Skin of body (tissue), 2 donors: ENCODE results near the gene CNGA2. TPM values are rescaled to one million over a fixed set of nuclear protein-coding genes. Genes with fewer than 3 reads are reported as not detected.

ENCODE experiments used
- DNase-seq: peaks from one replicate; lab custom pipeline; 2025; lab: John Stamatoyannopoulos, UW
- total RNA-seq: library from RNA; depleted of rRNA; stranded (reverse); fragments of >200 nt; gene quantifications from one replicate; pipeline ENCODE4 v1.2.3, GENCODE V29; 2014

Gene CNGA2
- total RNA-seq, 1 donor from 2014 or later = not detected

DNA sequence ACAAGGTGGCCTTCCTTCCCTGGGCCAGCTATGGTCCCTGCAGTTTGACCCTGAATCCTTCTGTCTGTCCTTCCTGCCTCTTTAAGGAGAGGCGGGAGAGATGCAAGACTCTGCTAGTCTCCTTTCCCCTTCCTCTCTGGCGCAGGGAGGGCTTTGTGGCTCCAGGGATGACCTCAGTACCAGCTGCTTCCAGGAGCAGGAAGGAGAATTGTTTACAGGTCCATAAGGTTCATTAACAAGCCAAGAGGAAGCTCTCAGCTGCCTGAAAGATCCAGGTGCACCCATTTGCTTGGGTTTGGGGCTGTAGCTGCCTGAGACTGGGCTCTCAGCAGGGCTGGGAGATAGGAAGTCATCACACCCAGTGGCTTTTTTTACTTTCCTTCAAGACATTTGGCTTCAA, 22.8 kb upstream of the CNGA2 start:
- DNase-seq = peak; percentile 7

DNA sequence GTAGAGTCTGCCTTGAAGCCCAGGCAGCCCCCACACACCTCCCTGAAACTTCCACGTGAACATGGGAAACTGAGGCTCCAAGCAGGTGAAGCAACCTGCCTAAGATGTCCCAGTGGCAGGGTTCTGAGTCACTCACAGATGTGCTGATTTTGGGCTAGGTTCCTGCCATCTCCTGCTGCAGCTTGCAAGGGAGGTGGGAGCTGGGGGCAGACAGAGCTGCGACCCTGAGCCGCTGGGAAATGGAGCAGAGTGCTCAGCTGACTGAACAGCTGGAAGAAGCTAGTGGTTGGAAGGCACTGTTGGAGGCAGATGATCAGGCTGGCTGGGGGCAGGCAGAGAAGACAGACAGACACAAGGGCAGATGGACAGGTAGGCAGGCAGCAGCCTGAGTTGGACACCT, 22.3 kb upstream of the CNGA2 start:
- DNase-seq = no peak

DNA sequence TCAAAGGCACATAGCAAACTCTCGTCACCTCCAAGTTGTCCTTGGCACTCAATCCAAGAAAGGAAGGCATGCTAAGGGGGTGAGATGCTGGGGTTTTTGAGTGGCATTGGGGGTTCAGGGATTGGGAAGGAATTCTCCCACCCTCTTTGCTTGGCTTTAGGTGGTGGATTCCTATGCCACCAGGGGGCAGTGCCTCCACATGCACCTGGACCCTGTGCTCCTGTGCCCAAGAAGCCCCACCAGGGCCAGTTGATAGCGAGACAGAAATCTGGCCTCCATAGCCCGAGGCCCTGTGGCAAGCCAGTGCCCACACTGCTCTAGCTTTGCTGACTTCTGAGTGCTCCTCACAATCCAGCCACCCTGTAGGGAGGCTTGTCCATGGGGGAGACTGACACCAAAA, 20.7 kb upstream of the CNGA2 start:
- DNase-seq = no peak

DNA sequence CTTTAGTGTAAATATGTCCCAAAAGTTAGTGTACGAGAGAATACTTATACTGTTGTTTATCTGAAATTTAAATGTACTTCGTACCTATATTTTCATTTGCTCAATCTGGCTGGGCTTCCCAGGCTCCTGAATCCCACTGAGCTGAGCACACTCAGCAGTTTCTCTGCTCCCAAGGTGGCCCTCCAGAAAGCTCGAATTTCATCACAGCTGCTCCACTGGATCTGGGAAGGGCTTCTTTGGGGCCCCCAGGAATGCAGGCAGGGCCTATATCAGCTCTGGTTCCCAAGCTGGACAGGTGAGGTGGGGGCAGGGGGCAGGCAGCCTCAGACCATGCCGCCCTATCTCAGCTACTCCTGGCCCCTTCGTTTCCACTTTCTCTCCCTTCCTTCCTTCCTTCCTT, 20.2 kb upstream of the CNGA2 start:
- no peak for DNase-seq

DNA sequence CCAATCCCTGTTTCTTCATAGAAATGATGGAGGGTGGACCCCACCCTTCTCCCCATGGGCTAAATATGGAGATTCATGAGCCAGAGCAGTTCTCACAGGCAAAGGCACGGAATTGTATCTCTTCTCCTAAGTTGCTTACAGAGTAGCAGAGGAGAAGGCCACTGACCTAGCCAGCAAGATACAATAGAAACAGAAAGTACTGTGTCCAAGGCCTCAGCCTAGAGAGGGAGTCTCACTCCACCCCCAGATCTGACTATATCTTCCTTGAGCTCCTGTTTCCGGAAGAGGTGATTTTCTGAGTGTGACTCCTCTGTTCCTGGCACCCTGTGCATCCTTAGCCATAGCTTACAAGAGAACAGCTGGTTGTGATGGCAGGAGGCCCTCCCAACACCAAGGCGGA, 18.8 kb upstream of the CNGA2 start, which contains the start of gene FATE1:
Gene FATE1 (plus strand): TSS at position 284 of the 400 bp plus-strand sequence. CDS start 85 bp downstream, at position 369.
- no peak for DNase-seq

DNA sequence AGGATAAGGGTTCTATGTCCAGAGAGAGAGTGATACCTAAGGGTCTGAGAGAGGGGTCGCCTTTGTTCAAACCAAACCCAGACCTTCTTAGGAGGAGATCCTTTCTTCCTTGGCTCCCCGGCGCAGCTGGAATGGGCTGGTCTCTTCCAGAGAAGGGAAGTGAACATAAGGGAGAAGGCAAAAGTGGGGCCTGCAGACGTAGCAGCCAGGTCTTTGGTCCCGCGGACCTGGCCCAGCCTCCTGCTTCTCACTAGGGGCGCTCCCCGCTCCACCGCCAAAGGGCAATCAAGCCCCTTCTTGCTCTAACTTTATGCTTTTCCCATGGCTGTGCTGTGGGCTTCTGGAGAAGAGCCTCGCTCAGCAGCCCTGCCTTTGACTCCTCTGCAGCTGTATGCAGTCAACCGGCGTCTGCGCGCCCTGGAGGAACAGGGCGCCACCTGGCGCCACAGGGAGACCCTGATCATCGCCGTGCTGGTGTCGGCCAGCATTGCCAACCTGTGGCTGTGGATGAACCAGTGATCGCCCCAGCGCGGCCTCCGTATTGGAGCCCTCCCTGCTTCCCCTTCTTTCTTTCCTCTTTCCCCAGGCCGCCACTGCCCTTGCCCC, 12.2 kb upstream of the CNGA2 start:
- no peak for DNase-seq

DNA sequence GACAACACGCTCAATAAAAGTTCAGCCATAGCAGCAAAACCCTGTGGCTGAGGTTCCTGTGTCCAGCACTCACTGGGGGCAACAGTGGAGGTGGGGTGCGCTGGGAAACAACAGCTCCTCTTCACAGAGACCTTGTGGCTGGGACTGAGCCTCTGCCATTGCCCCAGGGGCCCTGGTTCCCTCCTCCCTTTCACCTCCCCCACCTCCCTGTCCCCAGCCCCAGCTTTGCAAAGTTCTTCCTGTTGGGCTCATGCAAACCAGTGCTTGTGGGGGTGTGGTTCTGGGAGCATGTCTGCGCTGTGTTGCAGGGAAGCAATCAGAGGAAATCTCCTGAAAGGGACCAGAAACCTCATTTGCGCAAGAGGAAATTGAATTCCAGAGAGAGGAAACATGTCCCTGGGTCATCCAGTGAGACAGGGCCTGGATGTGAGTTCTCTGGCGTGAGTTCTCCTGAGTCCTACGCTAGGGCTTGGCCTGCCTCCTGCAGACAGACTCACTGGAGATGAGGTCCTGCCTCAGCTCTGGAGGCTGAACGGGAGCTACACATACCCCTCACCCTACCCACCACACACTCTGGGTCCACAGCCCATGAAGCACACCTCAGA, 11.3 kb upstream of the CNGA2 start:
- peak; percentile 4 for DNase-seq

DNA sequence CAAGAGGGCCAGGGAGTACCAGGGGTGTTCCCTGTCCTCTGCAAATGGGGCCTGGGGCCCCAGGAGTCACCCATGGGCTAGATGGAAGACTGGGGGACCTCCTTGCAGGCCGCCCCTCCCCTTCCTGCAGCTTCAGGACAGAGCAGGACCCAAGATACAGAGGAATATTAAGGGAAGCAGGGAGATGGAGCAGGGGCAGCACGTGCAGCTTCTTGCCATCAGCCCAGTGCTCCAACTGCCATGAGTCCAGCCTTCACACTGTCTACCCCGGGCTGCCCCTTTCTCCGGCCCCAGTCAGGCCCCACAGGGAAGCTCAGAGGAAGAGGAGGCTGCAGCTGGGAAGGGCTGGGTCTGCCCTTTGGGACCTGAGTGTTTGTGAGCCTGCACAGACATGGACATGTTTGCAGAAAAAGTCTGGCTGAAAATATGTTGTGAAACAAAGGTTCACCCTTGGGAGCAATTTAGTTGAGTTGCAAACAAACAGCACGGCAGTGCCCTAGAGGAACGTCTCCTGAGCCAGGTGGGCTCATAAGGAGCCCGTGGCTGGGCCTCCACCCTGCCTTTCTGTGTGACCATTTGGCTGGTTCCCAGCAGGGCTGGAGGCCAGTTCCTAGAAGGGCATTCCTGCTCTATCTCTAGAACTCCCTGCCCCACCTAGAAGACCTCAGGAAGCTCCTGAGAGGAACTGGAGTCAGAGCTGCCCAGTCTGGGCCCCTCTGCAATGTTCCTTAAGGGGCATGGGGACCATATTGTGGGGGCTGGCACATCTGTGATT, 9.8 kb upstream of the CNGA2 start:
- DNase-seq = no peak

DNA sequence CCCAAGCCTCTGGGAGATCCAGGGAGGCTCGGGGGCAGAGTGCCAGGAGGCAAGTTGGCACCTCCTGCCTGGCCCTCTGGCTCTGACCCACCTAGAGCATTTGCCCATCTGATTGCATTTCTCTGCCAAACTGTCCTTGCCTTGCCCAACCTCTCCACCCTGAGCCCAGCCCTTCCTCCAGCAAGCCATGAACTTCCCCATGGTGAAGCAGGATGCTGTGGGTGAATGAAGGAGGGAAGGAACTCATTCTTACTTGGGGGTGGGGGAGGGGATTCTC, 9.3 kb upstream of the CNGA2 start:
- DNase-seq = no peak

DNA sequence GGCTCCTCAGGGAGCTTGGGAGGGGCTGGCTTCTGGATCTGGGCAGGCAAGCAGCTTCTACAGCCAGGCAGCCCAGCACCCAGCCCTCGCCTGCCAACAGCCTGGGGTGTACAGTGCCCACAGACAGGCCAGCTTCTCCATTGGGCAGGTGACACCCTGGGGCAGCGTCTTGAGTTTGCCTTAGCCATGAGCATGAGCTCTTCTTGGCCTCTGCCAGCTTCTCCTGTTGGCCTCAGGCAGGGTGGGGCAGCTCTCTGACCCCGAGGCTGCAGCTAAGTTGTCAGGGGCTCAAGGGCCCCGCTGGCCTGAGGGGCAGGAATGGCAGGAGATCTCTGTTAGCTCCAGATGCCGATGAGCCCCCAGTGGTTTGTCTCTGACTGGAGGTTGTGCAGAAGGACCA, 7.8 kb upstream of the CNGA2 start:
- DNase-seq = no peak

DNA sequence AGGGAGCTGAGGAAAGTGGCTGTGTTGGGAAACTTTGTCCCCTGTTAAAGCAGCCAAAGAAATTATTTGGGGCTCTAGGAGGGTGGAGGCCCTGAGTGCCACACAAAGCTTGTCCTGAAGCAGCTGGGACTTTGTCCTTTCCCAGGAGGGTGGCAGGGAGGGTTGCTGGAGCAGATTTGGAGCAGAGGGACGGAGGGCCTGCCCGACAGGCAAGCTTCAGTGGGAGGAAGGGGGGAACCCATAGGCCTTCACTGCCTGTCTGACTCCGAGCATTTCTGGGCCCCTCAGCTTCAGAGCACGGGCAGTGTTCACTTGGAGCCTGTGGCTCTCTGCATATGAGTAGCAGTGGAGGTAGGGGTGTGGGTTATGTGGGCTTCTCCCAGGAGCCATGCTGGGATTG, 7.2 kb upstream of the CNGA2 start:
- no peak for DNase-seq

DNA sequence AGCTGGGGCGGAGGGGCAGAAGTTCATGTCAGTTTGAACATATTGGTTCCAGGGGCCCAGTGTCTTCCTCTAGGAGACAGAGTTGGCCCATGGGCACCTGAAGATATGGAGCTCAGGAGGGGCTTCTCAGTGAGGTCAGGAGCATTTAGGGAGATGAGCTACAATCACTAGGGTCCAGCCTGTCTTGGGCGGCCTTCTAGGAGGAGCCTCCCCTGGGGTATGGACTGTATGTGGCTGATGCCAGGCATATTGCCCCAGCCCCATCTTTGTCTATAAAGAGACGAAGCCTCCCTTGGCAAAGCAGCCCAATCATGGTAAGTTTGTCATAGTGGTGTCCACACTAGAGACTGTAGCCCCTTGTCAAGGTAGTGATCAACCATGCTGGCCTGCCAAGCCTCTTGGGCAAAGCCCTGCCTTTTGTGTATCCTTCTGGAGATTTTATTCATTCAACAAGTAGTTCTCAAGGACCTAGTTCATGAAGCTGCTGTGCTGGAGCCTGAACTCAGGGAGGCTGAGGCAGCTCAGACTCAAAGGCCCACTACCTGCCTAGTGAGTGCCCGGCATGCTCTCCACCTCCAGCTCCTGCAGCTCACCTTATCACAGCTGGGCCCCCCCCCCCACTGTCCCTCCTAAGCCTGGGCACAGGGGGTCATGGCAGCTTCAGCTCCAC, 5.4 kb upstream of the CNGA2 start:
- DNase-seq = no peak

DNA sequence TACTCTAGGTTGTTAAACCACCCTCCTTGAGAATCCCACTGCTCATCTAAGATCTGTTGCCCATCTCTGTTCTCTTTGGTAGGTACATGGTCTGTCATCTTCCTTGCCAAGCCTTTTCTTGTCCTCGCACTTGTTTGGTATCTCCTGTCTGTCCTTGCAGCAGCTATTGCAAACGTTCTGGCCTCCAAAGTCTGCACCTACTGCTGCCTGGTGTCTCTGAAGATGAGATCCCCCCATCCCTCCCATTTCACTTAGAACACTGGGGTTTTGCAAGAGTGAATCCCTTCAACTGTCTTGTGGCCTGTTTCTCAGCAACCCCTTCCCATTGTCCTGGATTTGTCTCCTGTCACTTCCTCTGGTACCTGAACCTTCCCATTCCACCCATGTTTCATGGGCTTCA, 673 bp downstream of the CNGA2 start:
- no peak for DNase-seq

DNA sequence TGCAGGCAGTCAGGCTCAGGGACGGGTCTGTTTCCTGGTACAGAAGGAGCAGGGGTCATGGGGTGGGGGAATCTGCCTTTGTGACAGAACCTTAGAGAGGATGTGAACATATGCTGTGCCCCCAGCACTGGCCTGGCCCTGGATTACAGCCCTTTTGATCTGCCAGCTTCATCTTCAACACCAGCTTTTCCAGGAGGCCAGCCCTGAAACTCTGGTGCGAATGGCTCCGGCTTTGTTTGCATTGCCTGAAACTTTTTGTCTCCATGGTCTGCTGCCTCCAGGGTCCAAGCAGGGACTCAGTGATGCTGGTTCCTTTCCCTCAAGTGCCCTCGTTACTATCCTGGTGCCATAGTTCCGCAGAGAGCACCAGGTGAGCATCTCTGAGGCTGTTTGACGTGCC, 2.1 kb downstream of the CNGA2 start:
- no peak for DNase-seq

DNA sequence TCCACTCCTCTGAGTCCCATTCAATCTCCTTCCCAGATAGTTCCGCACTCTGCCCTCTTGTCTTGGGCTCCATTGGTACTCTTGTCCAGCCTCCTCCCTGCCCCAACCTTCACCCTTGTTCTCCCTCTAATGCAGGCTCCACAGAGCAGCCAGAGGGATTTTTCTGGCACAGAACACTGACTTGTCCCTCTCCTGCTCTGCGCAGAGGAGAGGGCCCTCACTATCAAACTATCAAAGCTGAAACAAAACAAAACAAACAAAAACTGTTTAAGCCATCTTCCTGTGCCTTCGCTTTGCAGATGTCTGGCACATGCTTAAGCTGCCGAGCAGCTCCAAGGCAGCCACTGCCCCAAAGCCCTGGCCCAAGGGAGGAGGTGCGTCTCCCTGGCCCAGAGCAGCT, 2.9 kb downstream of the CNGA2 start:
- DNase-seq = no peak

DNA sequence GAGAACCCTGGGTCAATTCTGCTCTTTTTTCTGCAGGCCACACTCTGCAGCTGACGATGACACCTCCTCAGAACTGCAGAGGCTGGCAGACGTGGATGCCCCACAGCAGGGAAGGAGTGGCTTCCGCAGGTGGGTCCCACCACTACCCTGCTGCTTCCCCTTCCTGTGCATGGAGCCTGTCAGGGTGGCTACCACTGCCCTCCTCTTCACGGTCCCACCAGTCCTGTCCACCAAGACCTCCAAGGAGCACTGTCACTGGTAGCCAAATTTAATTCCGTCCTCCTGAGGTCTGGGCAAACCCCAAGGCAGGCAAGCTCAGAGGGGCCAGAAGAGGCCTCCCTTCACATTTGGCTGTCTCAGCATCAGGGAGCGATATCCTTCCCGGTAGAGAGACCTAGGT, 4.2 kb downstream of the CNGA2 start:
- DNase-seq = no peak

DNA sequence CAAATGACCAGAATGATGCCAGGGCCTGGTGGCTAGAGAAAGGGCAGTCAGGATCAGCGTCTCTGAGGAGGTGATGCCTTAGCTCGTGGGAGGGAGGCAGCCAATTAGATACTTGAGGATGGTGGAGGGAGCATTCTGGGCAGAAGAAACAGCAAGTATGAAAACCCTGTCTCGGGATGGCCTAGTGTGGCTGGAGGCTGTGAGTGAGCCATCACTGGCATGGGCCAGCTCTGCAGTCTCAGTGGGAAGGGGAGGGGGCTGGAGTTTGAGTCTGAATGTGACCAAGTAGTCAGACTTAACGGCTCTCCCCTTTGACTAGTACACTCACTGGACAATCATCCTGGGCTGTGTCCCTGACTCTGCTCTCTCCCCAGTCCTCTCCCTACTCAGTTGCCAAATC, 7.1 kb downstream of the CNGA2 start:
- DNase-seq = no peak

DNA sequence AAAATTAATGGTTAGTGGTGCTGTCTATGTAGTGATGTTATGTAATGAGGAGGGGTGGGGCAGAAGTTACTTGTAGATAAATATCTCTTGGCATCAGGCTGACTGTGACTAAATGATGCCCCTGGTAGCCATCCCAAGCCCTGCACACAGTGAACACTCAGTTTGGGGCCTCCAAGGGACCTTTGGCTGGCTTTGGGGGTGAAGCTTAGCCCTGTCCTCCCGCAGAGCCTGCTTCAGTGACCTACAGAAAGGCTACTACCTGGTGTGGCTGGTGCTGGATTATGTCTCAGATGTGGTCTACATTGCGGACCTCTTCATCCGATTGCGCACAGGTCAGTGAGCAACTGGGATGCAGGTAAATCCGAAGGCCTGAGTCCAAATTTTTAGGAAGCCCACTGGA, 7.8 kb downstream of the CNGA2 start:
- DNase-seq = no peak

DNA sequence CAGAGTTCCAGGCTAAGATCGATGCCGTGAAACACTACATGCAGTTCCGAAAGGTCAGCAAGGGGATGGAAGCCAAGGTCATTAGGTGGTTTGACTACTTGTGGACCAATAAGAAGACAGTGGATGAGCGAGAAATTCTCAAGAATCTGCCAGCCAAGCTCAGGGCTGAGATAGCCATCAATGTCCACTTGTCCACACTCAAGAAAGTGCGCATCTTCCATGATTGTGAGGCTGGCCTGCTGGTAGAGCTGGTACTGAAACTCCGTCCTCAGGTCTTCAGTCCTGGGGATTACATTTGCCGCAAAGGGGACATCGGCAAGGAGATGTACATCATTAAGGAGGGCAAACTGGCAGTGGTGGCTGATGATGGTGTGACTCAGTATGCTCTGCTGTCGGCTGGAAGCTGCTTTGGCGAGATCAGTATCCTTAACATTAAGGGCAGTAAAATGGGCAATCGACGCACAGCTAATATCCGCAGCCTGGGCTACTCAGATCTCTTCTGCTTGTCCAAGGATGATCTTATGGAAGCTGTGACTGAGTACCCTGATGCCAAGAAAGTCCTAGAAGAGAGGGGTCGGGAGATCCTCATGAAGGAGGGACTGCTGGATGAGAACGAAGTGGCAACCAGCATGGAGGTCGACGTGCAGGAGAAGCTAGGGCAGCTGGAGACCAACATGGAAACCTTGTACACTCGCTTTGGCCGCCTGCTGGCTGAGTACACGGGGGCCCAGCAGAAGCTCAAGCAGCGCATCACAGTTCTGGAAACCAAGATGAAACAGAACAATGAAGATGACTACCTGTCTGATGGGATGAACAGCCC, 9.3 kb downstream of the CNGA2 start:
- no peak for DNase-seq

DNA sequence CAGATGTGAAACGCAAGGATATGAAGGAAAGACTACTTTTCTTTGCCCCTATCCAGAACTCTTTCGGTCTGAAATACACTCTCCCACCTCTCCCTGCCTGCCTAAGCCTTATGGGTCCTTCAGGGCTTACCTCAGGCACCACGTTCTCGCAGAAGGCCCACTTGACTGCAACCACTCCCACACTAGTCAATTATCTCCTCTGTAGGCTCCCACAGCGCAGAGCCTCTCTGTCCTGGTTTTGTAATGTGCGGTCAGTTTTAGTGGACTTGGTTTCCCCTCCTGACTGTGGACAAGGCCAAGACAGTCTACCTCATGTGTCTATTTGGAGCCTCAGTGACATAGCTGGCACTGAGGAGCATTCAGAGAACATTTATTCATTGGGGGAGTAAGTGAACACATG, 11.1 kb downstream of the CNGA2 start:
- DNase-seq = no peak

DNA sequence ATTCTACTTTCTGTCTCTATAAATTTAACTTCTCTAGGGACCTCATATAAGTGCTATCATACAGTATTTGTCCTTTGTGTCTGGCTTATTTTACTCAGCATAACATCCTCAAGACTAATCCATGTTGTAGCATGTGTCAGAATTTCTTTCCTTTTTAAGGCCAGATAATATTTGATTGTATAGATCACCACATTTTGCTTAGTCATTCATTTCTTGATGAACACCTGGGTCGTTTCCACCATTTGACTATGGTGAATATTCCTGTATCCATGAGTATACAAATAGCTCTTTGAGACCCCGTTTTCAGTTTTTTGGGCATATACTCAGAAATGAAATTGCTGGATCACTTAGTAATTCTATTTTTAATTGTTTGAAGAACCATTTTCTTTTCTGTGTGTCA, 12.0 kb downstream of the CNGA2 start:
- DNase-seq = no peak

DNA sequence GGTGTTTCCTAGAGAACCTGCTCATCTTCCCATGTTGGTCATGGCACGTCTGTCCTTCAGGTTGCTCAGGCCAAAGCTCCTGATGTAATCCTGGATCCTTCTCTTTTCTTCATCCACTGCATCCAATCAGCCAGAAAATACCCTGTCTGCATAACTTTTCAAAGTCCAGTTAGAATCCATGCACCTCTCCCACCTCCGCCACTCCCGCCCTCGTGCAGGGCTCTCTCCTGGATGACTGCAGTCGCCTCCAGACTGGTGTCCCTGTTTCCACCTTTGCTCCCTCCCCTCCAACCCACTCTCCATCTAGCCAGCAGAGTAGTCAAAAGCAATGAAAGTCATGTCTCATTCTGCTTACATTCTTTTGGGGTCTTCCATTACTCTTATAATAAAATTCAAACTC, 16.0 kb downstream of the CNGA2 start:
- no peak for DNase-seq
